Suprapubic skin (tissue), 4 donors: ENCODE measurements around the gene C1orf94.

Source experiments
- CTCF ChIP-seq, 2 donors: fragments of 200-600 bp in 1 of 2; fragments of 450-650 bp in 1 of 2; sonication (generic) in 1 of 2; IDR thresholded peaks; one replicate each; pipeline ENCODE4 v1.5.1; 2016 to 2019; ENCODE audit warnings: antibody characterized with exemption in 2 of 2, mild to moderate bottlenecking in 1 of 2, moderate library complexity in 1 of 2
- EP300 ChIP-seq: sonication (generic); formaldehyde crosslinking; IDR thresholded peaks from one replicate; pipeline ENCODE4 v1.6.1; 2017; ENCODE audit warnings: antibody characterized with exemption
- POLR2A ChIP-seq, 2 donors: fragments of 450-650 bp; IDR thresholded peaks; one replicate each; pipeline ENCODE4 v1.6.1; 2017; ENCODE audit warnings: antibody characterized with exemption in 2 of 2, mild to moderate bottlenecking in 2 of 2, moderate library complexity in 2 of 2
- POLR2AphosphoS5 ChIP-seq, 3 donors: sonication (generic); formaldehyde crosslinking; IDR thresholded peaks; one replicate each; pipeline ENCODE4 v1.6.1; 2017; ENCODE audit warnings: antibody characterized with exemption in 3 of 3

- TF ChIP-seq CTCF (IDR thresholded peaks at IDR 0.05) (no peak), POLR2A (IDR thresholded peaks at IDR 0.05) (no peak), EP300 (no peak), POLR2AphosphoS5 (IDR thresholded peaks at IDR 0.05) (no peak)
Observed at GRCh38 chr1:34190692-34191091, 14.0 kb downstream of the C1orf94 start.
